SK-N-SH treated with all-trans-retinoic acid at 6 μM for 48 hours (cell line): ENCODE data around the gene C10orf88.

Experiments used
- ATAC-seq: fragments of 200-7000 bp; cut with Tn5 transposase; 3 replicates; pipeline ENCODE4 v1.9.1; 2020; ENCODE audit warnings: mild to moderate bottlenecking, moderate library complexity
- ARNTL ChIP-seq: fragments of 450-650 bp; formaldehyde crosslinking; IDR thresholded peaks from 2 replicates; pipeline ENCODE4 v1.5.0; 2020; ENCODE audit warnings: low read depth, mild to moderate bottlenecking, moderate library complexity, borderline replicate concordance
- BACH2 ChIP-seq: fragments of 250-450 bp; sonication (Bioruptor Pico); IDR thresholded peaks from 2 replicates; pipeline ENCODE4 v1.9.0; 2021; ENCODE audit warnings: mild to moderate bottlenecking, borderline replicate concordance
- CREB5 ChIP-seq: fragments of 250-450 bp; sonication (Bioruptor Pico); IDR thresholded peaks from 2 replicates; pipeline ENCODE4 v1.5.1; 2020; ENCODE audit warnings: low read depth, mild to moderate bottlenecking, moderate library complexity
- CSDC2 ChIP-seq: fragments of 250-450 bp; sonication (Bioruptor Pico); IDR thresholded peaks from 2 replicates; pipeline ENCODE4 v1.5.0; 2020; ENCODE audit warnings: mild to moderate bottlenecking, moderate library complexity
- ESRRG ChIP-seq: fragments of 250-450 bp; sonication (Bioruptor Pico); IDR thresholded peaks from 2 replicates; pipeline ENCODE4 v1.6.1; 2021; ENCODE audit warnings: mild to moderate bottlenecking
- GLIS3 ChIP-seq: fragments of 250-450 bp; sonication (Bioruptor Pico); IDR thresholded peaks from 2 replicates; pipeline ENCODE4 v1.5.0; 2020; ENCODE audit warnings: mild to moderate bottlenecking, moderate library complexity
- ISL1 ChIP-seq: fragments of 250-450 bp; sonication (Bioruptor Pico); IDR thresholded peaks from 2 replicates; pipeline ENCODE4 v2.1.2; 2022; ENCODE audit warnings: mild to moderate bottlenecking, moderate library complexity
- POU6F1 ChIP-seq: fragments of 250-450 bp; sonication (Bioruptor Pico); IDR thresholded peaks from 2 replicates; pipeline ENCODE4 v1.8.0; 2021; ENCODE audit warnings: low read depth, mild to moderate bottlenecking, moderate library complexity, borderline replicate concordance
- PPARA ChIP-seq: fragments of 250-450 bp; sonication (Bioruptor Pico); IDR thresholded peaks from 2 replicates; pipeline ENCODE4 v1.5.0; 2020; ENCODE audit warnings: mild to moderate bottlenecking, borderline replicate concordance
- RARB ChIP-seq: fragments of 250-450 bp; sonication (Bioruptor Pico); IDR thresholded peaks from 2 replicates; pipeline ENCODE4 v1.8.0; 2021; ENCODE audit warnings: mild to moderate bottlenecking, moderate library complexity
- SNAI2 ChIP-seq: fragments of 250-450 bp; sonication (Bioruptor Pico); IDR thresholded peaks from 2 replicates; pipeline ENCODE4 v1.5.0; 2020; ENCODE audit warnings: mild to moderate bottlenecking, moderate library complexity
- TCF4 ChIP-seq: fragments of 250-450 bp; sonication (Bioruptor Pico); IDR thresholded peaks from 2 replicates; pipeline ENCODE4 v1.8.0; 2021; ENCODE audit warnings: mild to moderate bottlenecking, moderate library complexity, borderline replicate concordance
- TOX ChIP-seq: fragments of 250-450 bp; sonication (Bioruptor Pico); IDR thresholded peaks from 2 replicates; pipeline ENCODE4 v1.8.0; 2021; ENCODE audit warnings: mild to moderate bottlenecking, moderate library complexity, borderline replicate concordance
- ZC3H10 ChIP-seq: fragments of 250-450 bp; sonication (Bioruptor Pico); IDR thresholded peaks from 2 replicates; pipeline ENCODE4 v1.5.1; 2021; ENCODE audit warnings: mild to moderate bottlenecking, moderate library complexity
- ZFP3 ChIP-seq: fragments of 250-450 bp; sonication (Bioruptor Pico); IDR thresholded peaks from 2 replicates; pipeline ENCODE4 v1.5.0; 2020; ENCODE audit warnings: mild to moderate bottlenecking, moderate library complexity
- ZFP30 ChIP-seq: fragments of 450-650 bp; formaldehyde crosslinking; IDR thresholded peaks from 2 replicates; pipeline ENCODE4 v1.5.0; 2022; ENCODE audit warnings: mild to moderate bottlenecking, moderate library complexity
- ZNF565 ChIP-seq: fragments of 450-650 bp; formaldehyde crosslinking; conservative IDR thresholded peaks from 2 replicates; pipeline ENCODE4 v1.5.0; 2020; ENCODE audit warnings: low read depth, mild to moderate bottlenecking, moderate library complexity
- ZNF70 ChIP-seq: fragments of 450-650 bp; formaldehyde crosslinking; IDR thresholded peaks from 2 replicates; pipeline ENCODE4 v1.5.0; 2020; ENCODE audit warnings: mild to moderate bottlenecking, moderate library complexity
- ZNF8 ChIP-seq: fragments of 450-650 bp; formaldehyde crosslinking; IDR thresholded peaks from 2 replicates; pipeline ENCODE4 v1.5.0; 2020; ENCODE audit warnings: mild to moderate bottlenecking, moderate library complexity
- TF ChIP-seq, protein P1 (sequence below): fragments of 250-450 bp; sonication (Bioruptor Pico); IDR thresholded peaks from 2 replicates; pipeline ENCODE4 v1.8.0; 2020; ENCODE audit warnings: mild to moderate bottlenecking, moderate library complexity, borderline replicate concordance
- TF ChIP-seq, protein P2 (sequence below): fragments of 250-450 bp; sonication (Bioruptor Pico); IDR thresholded peaks from 2 replicates; pipeline ENCODE4 v1.5.1; 2021; ENCODE audit warnings: mild to moderate bottlenecking, moderate library complexity
- TF ChIP-seq, protein P3 (sequence below): fragments of 250-450 bp; sonication (Bioruptor Pico); IDR thresholded peaks from 2 replicates; pipeline ENCODE4 v1.5.0; 2020; ENCODE audit warnings: mild to moderate bottlenecking, moderate library complexity

C10orf88 gene

GRCh38 chr10:122939856-122940543 lies 14.0 kb downstream of the C10orf88 start:
- ATAC-seq, result peak; percentile 94
- TF ChIP-seq ZNF70 (no peak), ZFP30 (CRISPR knock-in tag) (peak; percentile 58), ISL1 (CRISPR knock-in tag) (peak; percentile 79), TOX (CRISPR knock-in tag) (peak; percentile 46; the same call in 1 of the 2 replicates)

DNA sequence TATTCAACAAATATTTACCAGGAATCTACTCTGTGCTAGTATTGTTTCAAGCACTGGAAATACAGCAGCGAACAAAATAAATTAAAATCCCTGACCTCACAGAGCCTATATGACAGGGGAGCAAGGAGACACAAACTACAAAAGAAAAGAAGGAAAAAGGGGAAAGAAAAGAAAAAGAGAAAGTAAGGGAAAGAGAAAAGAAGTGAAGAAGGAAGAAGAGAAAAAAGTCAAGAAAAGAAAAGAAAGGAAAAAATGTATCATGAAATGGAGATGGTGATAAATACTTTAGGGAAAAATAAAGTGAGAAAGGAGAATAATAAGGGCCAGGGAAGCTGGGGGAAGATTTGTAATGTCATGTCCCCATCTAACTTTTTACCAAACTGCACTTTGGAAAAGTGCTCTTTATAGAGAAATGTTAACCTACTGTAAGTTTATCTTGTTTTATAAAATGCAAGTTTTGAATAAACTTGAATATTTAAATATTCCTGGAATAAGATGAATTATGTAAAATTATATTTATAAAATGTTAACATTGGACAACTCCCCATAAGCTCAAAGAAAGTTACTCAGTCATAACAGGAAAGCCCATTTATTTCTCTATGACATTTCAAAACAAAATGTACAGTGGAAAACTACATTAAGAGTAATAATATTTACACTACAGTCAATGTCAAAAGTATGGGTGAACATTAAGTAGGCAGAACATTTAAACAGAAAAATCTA lies 14.7 kb downstream of the C10orf88 start:
- no peak for ATAC-seq
- TF ChIP-seq ESRRG, result no peak
- TF ChIP-seq CREB5, result no peak
- TF ChIP-seq, protein P1, sequence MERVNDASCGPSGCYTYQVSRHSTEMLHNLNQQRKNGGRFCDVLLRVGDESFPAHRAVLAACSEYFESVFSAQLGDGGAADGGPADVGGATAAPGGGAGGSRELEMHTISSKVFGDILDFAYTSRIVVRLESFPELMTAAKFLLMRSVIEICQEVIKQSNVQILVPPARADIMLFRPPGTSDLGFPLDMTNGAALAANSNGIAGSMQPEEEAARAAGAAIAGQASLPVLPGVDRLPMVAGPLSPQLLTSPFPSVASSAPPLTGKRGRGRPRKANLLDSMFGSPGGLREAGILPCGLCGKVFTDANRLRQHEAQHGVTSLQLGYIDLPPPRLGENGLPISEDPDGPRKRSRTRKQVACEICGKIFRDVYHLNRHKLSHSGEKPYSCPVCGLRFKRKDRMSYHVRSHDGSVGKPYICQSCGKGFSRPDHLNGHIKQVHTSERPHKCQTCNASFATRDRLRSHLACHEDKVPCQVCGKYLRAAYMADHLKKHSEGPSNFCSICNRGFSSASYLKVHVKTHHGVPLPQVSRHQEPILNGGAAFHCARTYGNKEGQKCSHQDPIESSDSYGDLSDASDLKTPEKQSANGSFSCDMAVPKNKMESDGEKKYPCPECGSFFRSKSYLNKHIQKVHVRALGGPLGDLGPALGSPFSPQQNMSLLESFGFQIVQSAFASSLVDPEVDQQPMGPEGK (CRISPR knock-in tag), result no peak
- TF ChIP-seq GLIS3 (CRISPR knock-in tag), result no peak
- no peak for TF ChIP-seq ZNF70
- TF ChIP-seq BACH2 (CRISPR knock-in tag), result no peak
- TF ChIP-seq SNAI2, result no peak
- TF ChIP-seq ARNTL, result no peak
- no peak for TF ChIP-seq POU6F1 (CRISPR knock-in tag)
- no peak for TF ChIP-seq PPARA
- TF ChIP-seq ISL1 (CRISPR knock-in tag), result no peak
- no peak for TF ChIP-seq ZC3H10
- TF ChIP-seq, protein P2, sequence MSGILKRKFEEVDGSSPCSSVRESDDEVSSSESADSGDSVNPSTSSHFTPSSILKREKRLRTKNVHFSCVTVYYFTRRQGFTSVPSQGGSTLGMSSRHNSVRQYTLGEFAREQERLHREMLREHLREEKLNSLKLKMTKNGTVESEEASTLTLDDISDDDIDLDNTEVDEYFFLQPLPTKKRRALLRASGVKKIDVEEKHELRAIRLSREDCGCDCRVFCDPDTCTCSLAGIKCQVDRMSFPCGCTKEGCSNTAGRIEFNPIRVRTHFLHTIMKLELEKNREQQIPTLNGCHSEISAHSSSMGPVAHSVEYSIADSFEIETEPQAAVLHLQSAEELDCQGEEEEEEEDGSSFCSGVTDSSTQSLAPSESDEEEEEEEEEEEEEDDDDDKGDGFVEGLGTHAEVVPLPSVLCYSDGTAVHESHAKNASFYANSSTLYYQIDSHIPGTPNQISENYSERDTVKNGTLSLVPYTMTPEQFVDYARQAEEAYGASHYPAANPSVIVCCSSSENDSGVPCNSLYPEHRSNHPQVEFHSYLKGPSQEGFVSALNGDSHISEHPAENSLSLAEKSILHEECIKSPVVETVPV (CRISPR knock-in tag), result no peak
- TF ChIP-seq ZFP3, result no peak
- no peak for TF ChIP-seq RARB (CRISPR knock-in tag)
- TF ChIP-seq CSDC2 (CRISPR knock-in tag), result no peak
- TF ChIP-seq, protein P3, sequence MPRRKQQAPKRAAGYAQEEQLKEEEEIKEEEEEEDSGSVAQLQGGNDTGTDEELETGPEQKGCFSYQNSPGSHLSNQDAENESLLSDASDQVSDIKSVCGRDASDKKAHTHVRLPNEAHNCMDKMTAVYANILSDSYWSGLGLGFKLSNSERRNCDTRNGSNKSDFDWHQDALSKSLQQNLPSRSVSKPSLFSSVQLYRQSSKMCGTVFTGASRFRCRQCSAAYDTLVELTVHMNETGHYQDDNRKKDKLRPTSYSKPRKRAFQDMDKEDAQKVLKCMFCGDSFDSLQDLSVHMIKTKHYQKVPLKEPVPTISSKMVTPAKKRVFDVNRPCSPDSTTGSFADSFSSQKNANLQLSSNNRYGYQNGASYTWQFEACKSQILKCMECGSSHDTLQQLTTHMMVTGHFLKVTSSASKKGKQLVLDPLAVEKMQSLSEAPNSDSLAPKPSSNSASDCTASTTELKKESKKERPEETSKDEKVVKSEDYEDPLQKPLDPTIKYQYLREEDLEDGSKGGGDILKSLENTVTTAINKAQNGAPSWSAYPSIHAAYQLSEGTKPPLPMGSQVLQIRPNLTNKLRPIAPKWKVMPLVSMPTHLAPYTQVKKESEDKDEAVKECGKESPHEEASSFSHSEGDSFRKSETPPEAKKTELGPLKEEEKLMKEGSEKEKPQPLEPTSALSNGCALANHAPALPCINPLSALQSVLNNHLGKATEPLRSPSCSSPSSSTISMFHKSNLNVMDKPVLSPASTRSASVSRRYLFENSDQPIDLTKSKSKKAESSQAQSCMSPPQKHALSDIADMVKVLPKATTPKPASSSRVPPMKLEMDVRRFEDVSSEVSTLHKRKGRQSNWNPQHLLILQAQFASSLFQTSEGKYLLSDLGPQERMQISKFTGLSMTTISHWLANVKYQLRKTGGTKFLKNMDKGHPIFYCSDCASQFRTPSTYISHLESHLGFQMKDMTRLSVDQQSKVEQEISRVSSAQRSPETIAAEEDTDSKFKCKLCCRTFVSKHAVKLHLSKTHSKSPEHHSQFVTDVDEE (CRISPR knock-in tag), result no peak
- no peak for TF ChIP-seq ZNF8
- TF ChIP-seq, all 23 proteins: peak for 0

DNA sequence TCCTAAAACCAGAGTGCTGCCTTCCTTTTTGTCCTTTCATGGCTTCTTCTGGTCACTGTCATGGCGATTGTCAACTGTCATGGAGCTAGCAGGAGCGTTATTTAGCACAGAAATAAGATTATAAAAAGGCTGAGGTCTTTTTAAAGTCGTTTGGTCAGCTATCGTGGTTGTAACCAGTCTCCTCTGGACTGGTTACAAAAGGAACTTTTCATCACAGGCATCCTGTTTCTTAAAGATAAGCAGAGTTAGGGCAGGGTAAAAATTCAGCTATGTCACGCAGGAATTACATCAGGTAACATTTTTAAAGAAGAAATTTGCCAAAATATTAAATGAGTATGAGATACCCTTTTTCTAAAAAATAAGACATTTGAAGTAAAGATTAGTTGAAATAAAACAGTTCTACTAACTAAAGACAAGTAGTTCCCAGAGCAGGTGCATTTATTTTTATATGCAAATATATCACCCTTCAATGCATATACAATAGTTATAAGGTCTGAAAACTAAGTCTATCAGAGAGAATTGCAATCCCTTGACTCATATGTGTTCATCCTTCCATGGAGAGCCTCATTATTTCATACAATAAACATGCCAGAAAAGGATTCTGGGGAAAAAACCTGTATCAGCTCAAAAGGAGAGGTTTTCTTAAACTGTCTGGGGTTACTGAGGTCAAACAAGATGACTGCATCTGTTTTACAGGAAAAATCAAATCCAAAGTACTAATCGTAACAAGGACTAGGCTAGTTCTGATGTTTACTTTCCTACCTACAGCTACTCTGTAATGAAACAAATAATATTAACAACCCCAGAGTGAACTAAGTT lies 22.7 kb downstream of the C10orf88 start:
- no peak for ATAC-seq
- no peak for TF ChIP-seq ISL1 (CRISPR knock-in tag)
- no peak for TF ChIP-seq CSDC2 (CRISPR knock-in tag)
- no peak for TF ChIP-seq PPARA
- no peak for TF ChIP-seq ZNF8
- no peak for TF ChIP-seq ESRRG
- TF ChIP-seq ZC3H10, result no peak
- no peak for TF ChIP-seq BACH2 (CRISPR knock-in tag)
- no peak for TF ChIP-seq CREB5
- TF ChIP-seq ZNF70, result no peak
- TF ChIP-seq SNAI2, result no peak
- TF ChIP-seq TCF4 (CRISPR knock-in tag), result no peak
- TF ChIP-seq ZNF565 (CRISPR knock-in tag), result no peak
- TF ChIP-seq, protein P2 (CRISPR knock-in tag), result no peak
- no peak for TF ChIP-seq TOX (CRISPR knock-in tag)
- TF ChIP-seq ARNTL, result no peak
- TF ChIP-seq ZFP30 (CRISPR knock-in tag), result no peak
